K562 (cell line): ENCODE measurements around the gene LATS1. TPM values are rescaled to one million over a fixed set of nuclear protein-coding genes. Genes with fewer than 3 reads are reported as not detected.

Experiments
- BRF1 ChIP-seq: IDR thresholded peaks from 3 replicates; pipeline ENCODE4 v1.6.1; 2011; ENCODE audit warnings: borderline replicate concordance, mild to moderate bottlenecking; ENCODE audit not compliant: insufficient read length; ENCODE audit errors: extremely low read depth
- CBFB ChIP-seq: sonication (generic); formaldehyde crosslinking; IDR thresholded peaks from 2 replicates; pipeline ENCODE4 v1.4.0; 2020; ENCODE audit warnings: mild to moderate bottlenecking, missing genetic modification reagents
- HDAC1 ChIP-seq, 2 experiments: fragments of 450-650 bp; IDR thresholded peaks; 2 replicates each; pipeline ENCODE4 v1.6.1; 2016 to 2017; ENCODE audit warnings: inconsistent platforms in 1 of 2, mild to moderate bottlenecking in 1 of 2, moderate library complexity in 1 of 2
- MAZ ChIP-seq, 2 experiments: fragments of 450-650 bp in 1 of 2; sonication (generic) in 1 of 2; formaldehyde crosslinking; IDR thresholded peaks in 1 of 2; conservative IDR thresholded peaks in 1 of 2; 2 replicates each; pipeline versions ENCODE4 v1.4.0 to v1.5.0; 2020; ENCODE audit warnings: mild to moderate bottlenecking in 1 of 2, missing genetic modification reagents in 1 of 2
- MCM2 ChIP-seq: fragments of 450-650 bp; IDR thresholded peaks from 2 replicates; pipeline ENCODE4 v1.6.1; 2017; ENCODE audit warnings: low read depth, mild to moderate bottlenecking
- PCBP1 ChIP-seq: fragments of 200-400 bp; formaldehyde crosslinking; IDR thresholded peaks from 2 replicates; pipeline ENCODE4 v1.6.1; 2018; ENCODE audit warnings: mild to moderate bottlenecking, low read depth, low read length; ENCODE audit not compliant: poor library complexity, severe bottlenecking
- SMARCE1 ChIP-seq: fragments of 450-650 bp; IDR thresholded peaks from 2 replicates; pipeline ENCODE4 v1.7.1; 2016; ENCODE audit warnings: mild to moderate bottlenecking
- TARDBP ChIP-seq: fragments of 450-650 bp; IDR thresholded peaks from 2 replicates; pipeline ENCODE4 v1.6.1; 2016
- TCF7L2 ChIP-seq: fragments of 150-350 bp; IDR thresholded peaks from 2 replicates; pipeline ENCODE4 v1.6.1; 2016; ENCODE audit warnings: low read depth, mild to moderate bottlenecking, low read length, moderate library complexity
- ZBTB1 ChIP-seq: sonication (generic); formaldehyde crosslinking; IDR thresholded peaks from 2 replicates; pipeline ENCODE4 v1.8.1; 2023; ENCODE audit warnings: missing genetic modification reagents, low read depth, mild to moderate bottlenecking, borderline replicate concordance
- ZBTB7A ChIP-seq: IDR thresholded peaks from 2 replicates; pipeline ENCODE4 v1.6.1; 2011; ENCODE audit warnings: low read depth, mild to moderate bottlenecking, low read length, moderate library complexity, borderline replicate concordance; ENCODE audit not compliant: control insufficient read depth
- ZKSCAN8 ChIP-seq: fragments of 200-800 bp; sonication (Bioruptor generic); IDR thresholded peaks from 2 replicates; pipeline ENCODE4 v1.6.1; 2016; ENCODE audit warnings: missing genetic modification characterization, missing compliant biosample characterization
- ZNF212 ChIP-seq: fragments of 450-650 bp; formaldehyde crosslinking; IDR thresholded peaks from 2 replicates; pipeline ENCODE4 v1.4.0; 2020; ENCODE audit warnings: mild to moderate bottlenecking
- ZNF589 ChIP-seq: fragments of 200-800 bp; sonication (Bioruptor generic); IDR thresholded peaks from 2 replicates; pipeline ENCODE4 v1.6.1; 2016; ENCODE audit warnings: low read depth, missing genetic modification characterization, missing compliant biosample characterization
- polyA plus RNA-seq, 8 experiments: library from polyadenylated mRNA; depleted of rRNA in 4 of 8; stranded (reverse) in 5 of 8; unstranded in 3 of 8; fragments of >200 nt; fragmentation: Nextera tagmentation in 2 of 8; fragmentation: Illumina TruSeq in 1 of 8; extraction: Ambion mirVana in 2 of 8; extraction: Trizol in 1 of 8; gene quantifications; 2 replicates each; pipeline versions ENCODE4 v1.2.1 to v1.2.3, GENCODE V29; 2011 to 2014; ENCODE audit warnings: inconsistent platforms in 1 of 8, missing spikeins in 1 of 8
- total RNA-seq, 7 experiments: library from RNA; depleted of rRNA in 6 of 7; stranded (reverse); fragments of >200 nt in 6 of 7; fragmentation: Illumina TruSeq in 2 of 7; extraction: Trizol in 2 of 7; gene quantifications; 2 replicates each; pipeline versions ENCODE4 v1.2.1 to v1.2.3, GENCODE V29; 2011 to 2021; ENCODE audit warnings: low replicate concordance in 1 of 7
- TF ChIP-seq, protein P1 (sequence below): sonication (generic); IDR thresholded peaks from 2 replicates; pipeline ENCODE4 v1.6.1; 2016
- TF ChIP-seq, protein P2 (sequence below): sonication (generic); formaldehyde crosslinking; IDR thresholded peaks from 2 replicates; pipeline ENCODE4 v1.8.1; 2023; ENCODE audit warnings: mild to moderate bottlenecking, missing genetic modification reagents, moderate library complexity
- TF ChIP-seq, protein P3 (sequence below): fragments of 450-650 bp; IDR thresholded peaks from 2 replicates; pipeline ENCODE4 v1.6.1; 2017; ENCODE audit warnings: antibody characterized with exemption
- TF ChIP-seq, protein P4 (sequence below), 2 experiments: IDR thresholded peaks; 2 replicates each; pipeline ENCODE4 v1.6.1; 2012; ENCODE audit warnings: improper control_type of control experiment in 2 of 2, low read depth in 2 of 2, low read length in 2 of 2, borderline replicate concordance in 1 of 2
- TF ChIP-seq, protein P5 (sequence below): sonication (generic); formaldehyde crosslinking; IDR thresholded peaks from 2 replicates; pipeline ENCODE4 v1.8.1; 2022; ENCODE audit warnings: missing genetic modification reagents

Gene LATS1
- total and polyA plus RNA-seq, 9 of the 15 experiments (the other 6 are each of a cell fraction or from before 2014, with no cell fraction given), result 5.0 to 36.3 (median 18.4) TPM

DNA sequence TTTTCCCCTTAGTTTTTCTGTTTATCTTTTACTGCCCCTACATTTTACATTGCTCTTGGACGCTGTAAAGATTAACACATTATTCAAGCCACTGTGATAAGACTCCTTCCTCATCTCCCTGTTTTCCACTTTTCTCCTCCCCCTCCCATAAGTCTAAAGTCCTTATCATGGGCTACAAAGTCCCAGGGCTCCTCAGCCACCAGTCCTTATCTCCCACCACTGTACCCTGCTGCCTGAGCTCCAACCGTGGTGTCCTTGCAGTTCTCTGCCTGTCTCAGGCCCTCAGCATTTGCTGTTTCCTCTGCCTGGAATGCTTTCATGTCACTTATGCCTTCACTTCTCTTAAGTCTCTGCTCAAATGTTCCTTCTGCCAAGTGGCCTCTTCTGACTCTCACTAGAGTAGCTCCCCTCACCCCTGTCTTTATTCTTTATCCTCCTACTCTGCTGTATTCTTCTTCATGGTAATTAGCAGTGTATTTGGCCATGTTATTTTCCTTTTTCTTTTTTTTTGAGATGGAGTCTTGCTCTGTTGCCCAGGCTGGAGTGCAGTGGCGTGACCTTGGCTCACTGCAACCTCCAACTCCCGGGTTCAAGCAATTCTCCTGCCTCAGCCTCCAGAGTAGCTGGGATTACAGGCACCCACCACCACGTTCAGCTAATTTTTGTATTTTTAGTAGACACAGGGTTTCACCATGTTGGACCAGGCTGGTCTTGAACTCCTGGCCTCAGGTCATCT is 10.8 kb upstream of the LATS1 start (continued):
- TF ChIP-seq ZNF589, result peak; percentile 62
- TF ChIP-seq ZBTB1 (CRISPR knock-in tag), result no peak
- TF ChIP-seq TCF7L2, result no peak
- peak in 1 of 2 experiments; percentile 72; a peak in 2 of 4 replicates for TF ChIP-seq MAZ (CRISPR knock-in tag; conservative IDR thresholded peaks at IDR 0.05 in 1 of 2, IDR thresholded peaks at IDR 0.05 in 1 of 2)
- no peak for TF ChIP-seq BRF1
- peak; percentile 82; the same call in 1 of the 2 replicates for TF ChIP-seq ZBTB7A
- TF ChIP-seq HDAC1 (IDR thresholded peaks at IDR 0.05), result peak; percentile 77 to 95
- TF ChIP-seq, protein P1, sequence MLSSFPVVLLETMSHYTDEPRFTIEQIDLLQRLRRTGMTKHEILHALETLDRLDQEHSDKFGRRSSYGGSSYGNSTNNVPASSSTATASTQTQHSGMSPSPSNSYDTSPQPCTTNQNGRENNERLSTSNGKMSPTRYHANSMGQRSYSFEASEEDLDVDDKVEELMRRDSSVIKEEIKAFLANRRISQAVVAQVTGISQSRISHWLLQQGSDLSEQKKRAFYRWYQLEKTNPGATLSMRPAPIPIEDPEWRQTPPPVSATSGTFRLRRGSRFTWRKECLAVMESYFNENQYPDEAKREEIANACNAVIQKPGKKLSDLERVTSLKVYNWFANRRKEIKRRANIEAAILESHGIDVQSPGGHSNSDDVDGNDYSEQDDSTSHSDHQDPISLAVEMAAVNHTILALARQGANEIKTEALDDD, result no peak
- TF ChIP-seq ZNF212, result peak; percentile 74; the same call in 1 of the 2 replicates
- TF ChIP-seq, protein P2, sequence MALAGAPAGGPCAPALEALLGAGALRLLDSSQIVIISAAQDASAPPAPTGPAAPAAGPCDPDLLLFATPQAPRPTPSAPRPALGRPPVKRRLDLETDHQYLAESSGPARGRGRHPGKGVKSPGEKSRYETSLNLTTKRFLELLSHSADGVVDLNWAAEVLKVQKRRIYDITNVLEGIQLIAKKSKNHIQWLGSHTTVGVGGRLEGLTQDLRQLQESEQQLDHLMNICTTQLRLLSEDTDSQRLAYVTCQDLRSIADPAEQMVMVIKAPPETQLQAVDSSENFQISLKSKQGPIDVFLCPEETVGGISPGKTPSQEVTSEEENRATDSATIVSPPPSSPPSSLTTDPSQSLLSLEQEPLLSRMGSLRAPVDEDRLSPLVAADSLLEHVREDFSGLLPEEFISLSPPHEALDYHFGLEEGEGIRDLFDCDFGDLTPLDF, result no peak; the same call in 1 of the 2 replicates
- no peak for TF ChIP-seq MCM2
- TF ChIP-seq, protein P3, sequence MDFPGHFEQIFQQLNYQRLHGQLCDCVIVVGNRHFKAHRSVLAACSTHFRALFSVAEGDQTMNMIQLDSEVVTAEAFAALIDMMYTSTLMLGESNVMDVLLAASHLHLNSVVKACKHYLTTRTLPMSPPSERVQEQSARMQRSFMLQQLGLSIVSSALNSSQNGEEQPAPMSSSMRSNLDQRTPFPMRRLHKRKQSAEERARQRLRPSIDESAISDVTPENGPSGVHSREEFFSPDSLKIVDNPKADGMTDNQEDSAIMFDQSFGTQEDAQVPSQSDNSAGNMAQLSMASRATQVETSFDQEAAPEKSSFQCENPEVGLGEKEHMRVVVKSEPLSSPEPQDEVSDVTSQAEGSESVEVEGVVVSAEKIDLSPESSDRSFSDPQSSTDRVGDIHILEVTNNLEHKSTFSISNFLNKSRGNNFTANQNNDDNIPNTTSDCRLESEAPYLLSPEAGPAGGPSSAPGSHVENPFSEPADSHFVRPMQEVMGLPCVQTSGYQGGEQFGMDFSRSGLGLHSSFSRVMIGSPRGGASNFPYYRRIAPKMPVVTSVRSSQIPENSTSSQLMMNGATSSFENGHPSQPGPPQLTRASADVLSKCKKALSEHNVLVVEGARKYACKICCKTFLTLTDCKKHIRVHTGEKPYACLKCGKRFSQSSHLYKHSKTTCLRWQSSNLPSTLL, result peak; percentile 34; the same call in 1 of the 2 replicates
- peak; percentile 78 for TF ChIP-seq ZKSCAN8 (CRISPR knock-in tag)
- no peak for TF ChIP-seq PCBP1
- TF ChIP-seq, protein P4, sequence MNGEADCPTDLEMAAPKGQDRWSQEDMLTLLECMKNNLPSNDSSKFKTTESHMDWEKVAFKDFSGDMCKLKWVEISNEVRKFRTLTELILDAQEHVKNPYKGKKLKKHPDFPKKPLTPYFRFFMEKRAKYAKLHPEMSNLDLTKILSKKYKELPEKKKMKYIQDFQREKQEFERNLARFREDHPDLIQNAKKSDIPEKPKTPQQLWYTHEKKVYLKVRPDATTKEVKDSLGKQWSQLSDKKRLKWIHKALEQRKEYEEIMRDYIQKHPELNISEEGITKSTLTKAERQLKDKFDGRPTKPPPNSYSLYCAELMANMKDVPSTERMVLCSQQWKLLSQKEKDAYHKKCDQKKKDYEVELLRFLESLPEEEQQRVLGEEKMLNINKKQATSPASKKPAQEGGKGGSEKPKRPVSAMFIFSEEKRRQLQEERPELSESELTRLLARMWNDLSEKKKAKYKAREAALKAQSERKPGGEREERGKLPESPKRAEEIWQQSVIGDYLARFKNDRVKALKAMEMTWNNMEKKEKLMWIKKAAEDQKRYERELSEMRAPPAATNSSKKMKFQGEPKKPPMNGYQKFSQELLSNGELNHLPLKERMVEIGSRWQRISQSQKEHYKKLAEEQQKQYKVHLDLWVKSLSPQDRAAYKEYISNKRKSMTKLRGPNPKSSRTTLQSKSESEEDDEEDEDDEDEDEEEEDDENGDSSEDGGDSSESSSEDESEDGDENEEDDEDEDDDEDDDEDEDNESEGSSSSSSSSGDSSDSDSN (IDR thresholded peaks at IDR 0.05; ENCODE audit: borderline replicate concordance in 1 of 2, low read depth in 2 of 2, low read length in 2 of 2), result peak in 1 of 2 experiments; percentile 94; a peak in 2 of 4 replicates
- TF ChIP-seq SMARCE1, result peak; percentile 97
- TF ChIP-seq TARDBP, result no peak
- TF ChIP-seq CBFB (CRISPR knock-in tag), result no peak
- TF ChIP-seq, protein P5, sequence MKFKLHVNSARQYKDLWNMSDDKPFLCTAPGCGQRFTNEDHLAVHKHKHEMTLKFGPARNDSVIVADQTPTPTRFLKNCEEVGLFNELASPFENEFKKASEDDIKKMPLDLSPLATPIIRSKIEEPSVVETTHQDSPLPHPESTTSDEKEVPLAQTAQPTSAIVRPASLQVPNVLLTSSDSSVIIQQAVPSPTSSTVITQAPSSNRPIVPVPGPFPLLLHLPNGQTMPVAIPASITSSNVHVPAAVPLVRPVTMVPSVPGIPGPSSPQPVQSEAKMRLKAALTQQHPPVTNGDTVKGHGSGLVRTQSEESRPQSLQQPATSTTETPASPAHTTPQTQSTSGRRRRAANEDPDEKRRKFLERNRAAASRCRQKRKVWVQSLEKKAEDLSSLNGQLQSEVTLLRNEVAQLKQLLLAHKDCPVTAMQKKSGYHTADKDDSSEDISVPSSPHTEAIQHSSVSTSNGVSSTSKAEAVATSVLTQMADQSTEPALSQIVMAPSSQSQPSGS, result no peak
